ENCODE data around the gene WDR90. TPM values are rescaled to one million over a fixed set of nuclear protein-coding genes. Genes with fewer than 3 reads are reported as not detected.

Gene WDR90
- total RNA-seq, 2 donors from 2014 or later: 36.1 to 101 TPM

DNA sequence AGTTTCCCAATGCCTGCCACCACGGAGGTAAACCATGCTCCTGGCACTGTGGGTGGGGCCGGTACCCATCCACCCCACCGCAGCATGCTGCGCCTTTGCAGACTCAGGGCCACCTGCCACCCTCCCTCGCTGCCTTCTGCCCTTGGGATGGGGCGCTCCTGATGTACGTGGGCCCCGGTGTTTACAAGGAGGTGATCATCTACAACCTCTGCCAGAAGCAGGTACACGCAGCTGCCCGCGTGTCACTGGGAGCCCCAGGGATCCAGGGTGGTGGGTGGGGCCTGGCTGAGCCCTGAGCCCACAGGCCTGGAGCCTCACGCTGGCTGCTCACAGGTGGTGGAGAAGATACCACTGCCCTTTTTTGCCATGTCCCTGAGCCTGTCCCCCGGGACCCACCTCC, 17.4 kb downstream of the WDR90 start:
- Mint-ChIP-seq H3K9me3 (no peaks in the 10 kb centered on the region), H3K27ac (peak overlapping the region in 1 of 2 donors; percentile 87), H3K36me3 (no peaks in the 10 kb centered on the region)
- ATAC-seq (no peak), DNase-seq (ENCODE audit: low spot score in 2 of 2) (no peak)

DNA sequence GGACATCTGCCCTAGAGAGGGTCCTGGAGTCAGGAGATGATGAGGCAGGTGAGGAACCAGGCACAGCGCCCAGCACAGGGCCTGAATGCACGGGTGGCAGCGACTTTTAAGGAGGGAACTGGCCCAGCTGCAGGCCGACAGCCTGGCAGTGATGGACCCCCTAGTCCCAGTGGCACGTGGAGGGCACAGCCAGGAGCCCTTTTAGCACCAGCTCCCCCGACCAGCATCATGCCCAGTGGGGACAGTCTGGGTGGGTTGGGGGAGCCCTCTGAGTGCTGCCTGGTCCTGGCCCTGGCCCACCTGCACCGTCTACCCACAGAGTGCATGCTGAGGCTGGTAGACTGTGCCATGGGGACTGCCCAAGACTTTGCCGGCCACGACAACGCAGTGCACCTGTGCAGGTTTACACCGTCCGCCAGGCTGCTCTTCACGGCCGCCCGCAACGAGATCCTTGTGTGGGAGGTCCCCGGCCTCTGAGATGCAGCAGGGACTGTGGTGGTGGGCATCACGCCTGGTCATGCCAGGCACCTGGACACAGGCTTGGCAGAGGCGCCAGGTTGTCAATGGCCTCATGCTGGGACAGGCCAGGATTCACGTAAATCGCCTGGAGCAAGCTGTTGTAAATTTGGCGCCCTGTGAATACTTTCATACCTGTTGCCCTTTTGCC, 18.1 kb downstream of the WDR90 start:
- DNase-seq (ENCODE audit: low spot score in 2 of 2): no peak
- Mint-ChIP-seq H3K36me3 (no peaks in the 10 kb centered on the region), H3K9me3 (no peaks in the 10 kb centered on the region), H3K27ac (peak overlapping the region; percentile 87)
- no peak for ATAC-seq

DNA sequence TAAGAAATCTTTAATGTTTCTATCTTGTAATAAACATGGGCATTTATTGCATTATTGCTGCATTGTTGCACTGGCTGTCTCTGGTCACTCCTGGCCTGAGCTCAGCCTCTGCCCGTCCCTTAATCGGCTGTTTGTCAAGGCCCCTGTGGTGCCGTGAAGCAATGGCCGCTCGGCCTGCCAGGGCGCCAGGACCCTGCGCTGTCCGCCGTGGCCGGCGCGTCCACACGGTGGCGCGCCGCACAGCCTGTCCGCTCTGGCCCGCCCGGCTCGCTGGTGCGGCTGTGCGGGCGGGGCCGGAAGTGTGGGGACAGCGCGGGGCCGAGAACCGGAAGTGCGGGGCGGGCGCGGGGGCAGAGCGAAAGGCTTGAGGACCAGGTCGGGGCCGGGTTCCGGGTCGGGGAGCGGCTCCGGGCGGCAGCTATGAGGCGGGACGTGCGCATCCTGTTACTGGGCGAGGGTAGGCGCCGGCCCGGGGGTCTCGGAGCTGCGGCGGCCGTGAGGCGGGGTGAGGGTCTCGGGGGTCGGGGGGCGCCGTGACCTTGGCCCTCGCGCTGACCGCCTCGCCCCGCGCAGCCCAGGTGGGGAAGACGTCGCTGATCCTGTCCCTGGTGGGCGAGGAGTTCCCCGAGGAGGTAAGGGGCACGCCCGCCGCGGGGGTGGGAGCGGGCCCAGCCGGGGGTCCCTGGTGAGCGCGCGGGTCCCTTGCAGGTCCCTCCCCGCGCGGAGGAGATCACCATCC, 18.8 kb downstream of the WDR90 start, which contains the start of gene RHOT2:
Gene RHOT2 (plus strand): TSS at position 353 of the 739 bp plus-strand sequence. CDS start 68 bp downstream, at position 421.
- peak; percentile 95 to 97 for ATAC-seq
- peak within 1 kb of the TSS; percentile 87 for H3K27ac Mint-ChIP-seq
- no peaks in the 10 kb centered on the region for H3K36me3 Mint-ChIP-seq
- DNase-seq (ENCODE audit: low spot score in 2 of 2): peak; percentile 96 to 97
- no peaks in the 10 kb centered on the region for H3K9me3 Mint-ChIP-seq

DNA sequence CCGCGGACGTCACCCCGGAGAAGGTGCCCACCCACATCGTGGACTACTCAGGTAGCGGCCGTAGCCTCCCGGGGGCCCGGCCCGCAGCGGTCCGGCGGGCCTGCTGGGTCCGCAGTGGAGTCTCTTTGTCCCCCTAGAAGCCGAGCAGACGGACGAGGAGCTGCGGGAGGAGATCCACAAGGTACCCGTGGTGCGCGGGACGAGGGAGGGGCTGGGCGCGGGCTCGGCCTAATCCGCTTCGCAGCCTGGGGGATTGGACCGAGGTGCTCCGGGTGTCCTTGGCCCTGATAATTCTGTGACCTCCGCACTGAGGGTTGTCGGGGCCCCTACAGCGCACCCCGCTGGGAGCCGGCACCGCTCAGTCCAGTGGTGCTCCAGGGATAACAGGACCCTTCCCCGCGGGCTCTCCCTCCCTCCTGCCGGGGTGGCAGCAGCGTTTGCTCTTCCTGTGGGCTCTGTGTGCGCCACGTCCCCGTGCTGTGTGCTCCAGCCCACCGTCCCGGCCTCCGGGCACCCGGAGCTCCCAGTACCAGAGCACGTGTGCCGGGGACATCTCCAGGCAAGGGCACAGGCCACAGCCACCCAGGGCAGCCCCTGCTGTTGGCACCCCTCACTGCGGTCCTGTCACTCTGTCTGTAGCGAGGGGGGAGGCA, 19.5 kb downstream of the WDR90 start:
- peak in 1 of 2 donors; percentile 1 for ATAC-seq
- Mint-ChIP-seq H3K36me3 (no peaks in the 10 kb centered on the region), H3K27ac (peak overlapping the region; percentile 55 to 87), H3K9me3 (no peaks in the 10 kb centered on the region)
- DNase-seq (ENCODE audit: low spot score in 2 of 2): no peak

GRCh38 chr16:669666-670065, 20.5 kb downstream of the WDR90 start:
- DNase-seq (ENCODE audit: low spot score in 2 of 2) (no peak), ATAC-seq (no peak)
- Mint-ChIP-seq H3K9me3 (no peaks in the 10 kb centered on the region), H3K36me3 (no peaks in the 10 kb centered on the region), H3K27ac (no peak overlapping the region)

- Mint-ChIP-seq H3K9me3 (no peaks in the 10 kb centered on the region), H3K36me3 (no peaks in the 10 kb centered on the region), H3K27ac (no peak overlapping the region)
- DNase-seq (ENCODE audit: low spot score in 2 of 2): no peak
- no peak for ATAC-seq
Observed at GRCh38 chr16:670485-671352, 21.6 kb downstream of the WDR90 start.

DNA sequence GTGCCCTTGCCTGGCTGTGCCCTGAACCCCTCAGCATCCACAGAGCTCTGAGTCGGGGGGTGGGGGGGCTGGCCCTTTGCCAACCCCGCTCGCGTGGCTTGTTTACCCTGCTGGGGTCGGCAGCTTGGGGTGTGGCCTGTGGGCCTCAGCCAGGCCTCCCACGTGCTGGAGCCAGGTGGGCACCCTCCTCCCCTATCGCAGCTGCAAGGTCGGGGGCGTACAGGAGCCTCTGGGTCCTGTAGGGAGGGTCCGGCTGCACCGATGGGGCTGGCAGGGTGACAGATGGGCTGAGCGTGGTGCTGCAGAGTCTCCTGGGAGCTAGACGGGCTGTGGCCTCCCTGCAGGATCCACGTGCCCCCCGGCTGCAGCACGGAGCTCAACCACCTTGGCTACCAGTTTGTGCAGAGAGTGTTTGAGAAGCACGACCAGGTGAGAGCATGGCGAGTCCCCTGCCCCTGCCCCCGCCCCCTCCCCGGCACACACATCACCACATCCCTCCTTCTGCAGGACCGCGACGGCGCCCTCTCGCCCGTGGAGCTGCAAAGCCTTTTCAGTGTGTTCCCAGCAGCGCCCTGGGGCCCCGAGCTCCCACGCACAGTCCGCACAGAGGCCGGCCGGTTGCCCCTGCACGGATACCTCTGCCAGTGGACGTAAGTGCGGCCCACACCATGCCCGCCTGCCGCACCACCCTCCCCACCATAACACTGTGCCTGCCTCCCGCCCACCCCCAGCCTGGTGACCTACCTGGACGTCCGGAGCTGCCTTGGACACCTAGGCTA, 22.4 kb downstream of the WDR90 start:
- ATAC-seq (no peak), DNase-seq (ENCODE audit: low spot score in 2 of 2) (no peak)
- Mint-ChIP-seq H3K27ac (no peak overlapping the region), H3K36me3 (no peaks in the 10 kb centered on the region), H3K9me3 (no peaks in the 10 kb centered on the region)

- ATAC-seq (no peak), DNase-seq (ENCODE audit: low spot score in 2 of 2) (no peak)
- H3K36me3 Mint-ChIP-seq: no peaks in the 10 kb centered on the region
- H3K9me3 Mint-ChIP-seq: no peaks in the 10 kb centered on the region
- no peak overlapping the region for H3K27ac Mint-ChIP-seq
Observed at GRCh38 chr16:672371-672770, 23.2 kb downstream of the WDR90 start.

DNA sequence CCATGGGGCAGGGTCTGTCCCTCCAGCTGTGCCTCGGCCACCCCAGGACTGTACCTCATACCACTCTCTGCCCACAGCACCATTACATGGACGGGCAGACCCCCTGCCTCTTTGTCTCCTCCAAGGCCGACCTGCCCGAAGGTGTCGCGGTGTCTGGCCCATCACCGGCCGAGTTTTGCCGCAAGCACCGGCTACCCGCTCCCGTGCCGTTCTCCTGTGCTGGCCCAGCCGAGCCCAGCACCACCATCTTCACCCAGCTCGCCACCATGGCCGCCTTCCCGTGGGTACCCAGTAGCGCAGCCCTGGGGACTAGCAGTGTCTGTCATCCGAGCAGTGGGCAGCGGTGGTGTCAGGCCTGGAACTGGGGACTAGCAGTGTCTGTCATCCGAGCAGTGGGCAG, 23.7 kb downstream of the WDR90 start:
- no peaks in the 10 kb centered on the region for H3K9me3 Mint-ChIP-seq
- no peaks in the 10 kb centered on the region for H3K36me3 Mint-ChIP-seq
- ATAC-seq: no peak
- no peak overlapping the region for H3K27ac Mint-ChIP-seq
- no peak for DNase-seq (ENCODE audit: low spot score in 2 of 2)

GRCh38 chr16:673399-673991, 24.3 kb downstream of the WDR90 start:
- no peaks in the 10 kb centered on the region for H3K9me3 Mint-ChIP-seq
- no peak overlapping the region for H3K27ac Mint-ChIP-seq
- no peaks in the 10 kb centered on the region for H3K36me3 Mint-ChIP-seq
- no peak for DNase-seq (ENCODE audit: low spot score in 2 of 2)
- no peak for ATAC-seq

DNA sequence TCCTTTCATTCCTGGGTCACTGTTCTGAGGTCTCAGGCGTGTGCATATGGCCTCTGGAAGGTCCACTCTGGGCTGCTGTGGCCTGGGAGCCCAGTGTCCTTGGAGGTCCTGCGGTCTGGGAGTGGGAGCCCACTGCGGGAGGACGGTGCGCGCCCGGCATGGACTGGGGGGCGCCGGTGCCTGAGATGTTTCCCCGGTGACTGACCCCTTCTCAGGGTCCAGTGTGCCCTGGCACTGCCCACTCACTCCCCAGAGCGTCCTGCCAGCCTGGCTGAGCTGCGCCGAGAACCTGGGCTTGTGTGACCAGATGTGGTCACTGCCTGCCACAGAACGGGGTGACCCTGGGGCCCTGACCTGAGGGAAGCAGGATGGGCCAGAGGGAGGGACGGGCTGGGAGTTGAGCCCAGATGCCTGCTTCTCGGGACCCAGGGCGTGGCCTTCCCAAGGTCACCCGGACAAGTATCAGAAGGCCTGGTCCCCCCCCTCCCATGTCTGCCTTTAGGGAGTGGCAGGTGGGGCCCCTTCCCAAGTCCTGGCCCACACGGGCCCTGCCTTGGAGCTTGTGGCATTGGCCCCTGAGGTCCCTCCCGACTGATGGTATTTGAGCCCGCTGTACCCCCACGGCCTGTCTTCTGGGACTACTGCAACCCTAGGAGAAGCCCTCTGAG, 25.2 kb downstream of the WDR90 start:
- Mint-ChIP-seq H3K9me3 (no peaks in the 10 kb centered on the region), H3K36me3 (no peaks in the 10 kb centered on the region), H3K27ac (no peak overlapping the region)
- DNase-seq (ENCODE audit: low spot score in 2 of 2): no peak
- no peak for ATAC-seq

- ATAC-seq (no peak), DNase-seq (ENCODE audit: low spot score in 2 of 2) (no peak)
- H3K36me3 Mint-ChIP-seq: no peaks in the 10 kb centered on the region
- no peaks in the 10 kb centered on the region for H3K9me3 Mint-ChIP-seq
- H3K27ac Mint-ChIP-seq: no peak within 1 kb of the TSS
Observed at GRCh38 chr16:674968-675883, 26.1 kb downstream of the WDR90 start, which contains the start of gene RHBDL1. Gene RHBDL1, plus strand, starts transcription at chr16:675671. Its CDS starts 120 bp downstream, at chr16:675791.

GRCh38 chr16:675884-676564, 26.9 kb downstream of the WDR90 start:
- ATAC-seq: no peak
- no peaks in the 10 kb centered on the region for H3K36me3 Mint-ChIP-seq
- DNase-seq (ENCODE audit: low spot score in 2 of 2): no peak
- no peaks in the 10 kb centered on the region for H3K9me3 Mint-ChIP-seq
- H3K27ac Mint-ChIP-seq: no peak overlapping the region

DNA sequence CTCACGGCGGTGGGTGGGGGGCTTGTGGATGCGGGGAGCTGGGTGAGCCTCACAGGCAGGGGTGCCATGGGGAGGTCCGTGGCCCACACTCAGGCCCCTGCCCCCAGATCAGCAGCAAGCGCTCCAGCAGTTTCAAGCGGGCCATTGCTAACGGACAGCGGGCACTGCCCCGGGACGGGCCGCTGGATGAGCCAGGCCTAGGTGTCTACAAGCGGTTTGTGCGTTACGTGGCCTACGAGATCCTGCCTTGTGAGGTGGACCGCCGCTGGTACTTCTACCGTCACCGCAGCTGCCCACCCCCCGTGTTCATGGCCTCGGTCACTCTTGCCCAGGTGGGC, 27.4 kb downstream of the WDR90 start:
- H3K9me3 Mint-ChIP-seq: no peaks in the 10 kb centered on the region
- DNase-seq (ENCODE audit: low spot score in 2 of 2) (no peak), ATAC-seq (no peak)
- H3K27ac Mint-ChIP-seq: no peak overlapping the region
- peaks cover 0 to 1% of the 10 kb centered on the region in 2 donors for H3K36me3 Mint-ChIP-seq

All from activated naive CD4-positive, alpha-beta T cell treated with anti-CD3 and anti-CD28 coated beads, Interleukin-2, amount 50 U/mL, for 72 hours (primary cell).